ENCODE results near the gene TPRG1.
A peak's percentile ranks its signal among the peaks of the same experiment; 100 is the strongest.

The TPRG1 gene

GRCh38 chr3:189311521-189311920 is 139.8 kb downstream of the TPRG1 start:
- no peaks in the 10 kb centered on the region for H3K9me3 Mint-ChIP-seq
- no peaks in the 10 kb centered on the region for H3K36me3 Mint-ChIP-seq (ENCODE audit: low read depth)
- H3K4me3 Mint-ChIP-seq, result no peak overlapping the region
- no peaks in the 10 kb centered on the region for H3K27me3 Mint-ChIP-seq (ENCODE audit: low read depth)
- peaks cover 28% of the 10 kb centered on the region for H3K4me1 Mint-ChIP-seq
- TF ChIP-seq CTCF (IDR thresholded peaks at IDR 0.05; ENCODE audit: unreplicated experiment in 3 of 3), result no peak
- peak overlapping the region in 1 of 3 experiments; percentile 10 for H3K27ac Mint-ChIP-seq

GRCh38 chr3:189312866-189313265 is 141.1 kb downstream of the TPRG1 start:
- no peak for TF ChIP-seq CTCF (IDR thresholded peaks at IDR 0.05; ENCODE audit: unreplicated experiment in 3 of 3)

GRCh38 chr3:189316296-189317019 is 144.7 kb downstream of the TPRG1 start:
- TF ChIP-seq CTCF (IDR thresholded peaks at IDR 0.05; ENCODE audit: unreplicated experiment in 3 of 3), result no peak
- peaks cover 5% of the 10 kb centered on the region for H3K27me3 Mint-ChIP-seq (ENCODE audit: low read depth)
- H3K4me3 Mint-ChIP-seq, result no peak overlapping the region
- H3K4me1 Mint-ChIP-seq, result peaks cover 12% of the 10 kb centered on the region
- H3K36me3 Mint-ChIP-seq (ENCODE audit: low read depth), result no peaks in the 10 kb centered on the region
- no peaks in the 10 kb centered on the region for H3K9me3 Mint-ChIP-seq
- peak overlapping the region in 1 of 3 experiments; percentile 7 for H3K27ac Mint-ChIP-seq

More at GRCh38 chr3:189312866-189313265, 141.1 kb downstream of the TPRG1 start:
- Mint-ChIP-seq H3K4me1 (peaks cover 31% of the 10 kb centered on the region), H3K27me3 (ENCODE audit: low read depth) (peaks cover 3% of the 10 kb centered on the region), H3K4me3 (no peak overlapping the region), H3K9me3 (no peaks in the 10 kb centered on the region), H3K36me3 (ENCODE audit: low read depth) (no peaks in the 10 kb centered on the region), H3K27ac (no peak overlapping the region)

GRCh38 chr3:189317911-189318310 is 146.1 kb downstream of the TPRG1 start:
- Mint-ChIP-seq H3K4me1 (peaks cover 12% of the 10 kb centered on the region), H3K27me3 (ENCODE audit: low read depth) (peaks cover 5% of the 10 kb centered on the region), H3K4me3 (no peak overlapping the region), H3K36me3 (ENCODE audit: low read depth) (no peaks in the 10 kb centered on the region), H3K9me3 (no peaks in the 10 kb centered on the region), H3K27ac (no peak overlapping the region)
- TF ChIP-seq CTCF (IDR thresholded peaks at IDR 0.05; ENCODE audit: unreplicated experiment in 3 of 3), result no peak

GRCh38 chr3:189320511-189320910 is 148.7 kb downstream of the TPRG1 start:
- Mint-ChIP-seq H3K36me3 (ENCODE audit: low read depth) (no peaks in the 10 kb centered on the region), H3K27ac (no peak overlapping the region), H3K4me3 (no peak overlapping the region), H3K27me3 (ENCODE audit: low read depth) (peaks cover 5% of the 10 kb centered on the region), H3K9me3 (no peaks in the 10 kb centered on the region), H3K4me1 (peaks cover 26% of the 10 kb centered on the region)
- no peak for TF ChIP-seq CTCF (IDR thresholded peaks at IDR 0.05; ENCODE audit: unreplicated experiment in 3 of 3)

GRCh38 chr3:189322339-189322738 is 150.6 kb downstream of the TPRG1 start:
- Mint-ChIP-seq H3K4me1 (peaks cover 15% of the 10 kb centered on the region), H3K36me3 (ENCODE audit: low read depth) (no peaks in the 10 kb centered on the region), H3K9me3 (no peaks in the 10 kb centered on the region), H3K27ac (no peak overlapping the region), H3K27me3 (ENCODE audit: low read depth) (peaks cover 5% of the 10 kb centered on the region), H3K4me3 (no peak overlapping the region)
- no peak for TF ChIP-seq CTCF (IDR thresholded peaks at IDR 0.05; ENCODE audit: unreplicated experiment in 3 of 3)

Data from nephron (organoid).